ENCODE data around the gene SPDYE1.
A peak's percentile ranks its signal among the peaks of the same experiment; 100 is the strongest.

The SPDYE1 gene

GRCh38 chr7:44044315-44045225 is 46.9 kb downstream of the SPDYE1 start, which contains the start of gene DBNL:
Gene DBNL (plus strand): TSS chr7:44044702. CDS start chr7:44044738, 36 bp downstream.
- peak; percentile 85 for DNase-seq (ENCODE audit: low read depth)

GRCh38 chr7:44045226-44046014 is 47.7 kb downstream of the SPDYE1 start:
- no peak for DNase-seq (ENCODE audit: low read depth)

- no peak for DNase-seq (ENCODE audit: low read depth)
These were observed 48.8 kb downstream of the SPDYE1 start for GRCh38 chr7:44046321-44047061.

GRCh38 chr7:44048031-44048795 is 50.5 kb downstream of the SPDYE1 start:
- DNase-seq (ENCODE audit: low read depth): no peak

- DNase-seq (ENCODE audit: low read depth): no peak
These were observed 52.6 kb downstream of the SPDYE1 start for GRCh38 chr7:44050121-44050914.

GRCh38 chr7:44050915-44051560 is 53.3 kb downstream of the SPDYE1 start:
- DNase-seq (ENCODE audit: low read depth): no peak

- no peak for DNase-seq (ENCODE audit: low read depth)
These were observed 54.0 kb downstream of the SPDYE1 start for GRCh38 chr7:44051611-44052220.

- no peak for DNase-seq (ENCODE audit: low read depth)
These were observed 55.2 kb downstream of the SPDYE1 start for GRCh38 chr7:44052771-44053365.

GRCh38 chr7:44056681-44057080 is 59.0 kb downstream of the SPDYE1 start:
- DNase-seq (ENCODE audit: low read depth): no peak

- no peak for DNase-seq (ENCODE audit: low read depth)
These were observed 59.6 kb downstream of the SPDYE1 start for GRCh38 chr7:44057181-44057848.

GRCh38 chr7:44057849-44058758 is 60.4 kb downstream of the SPDYE1 start:
- no peak for DNase-seq (ENCODE audit: low read depth)

- no peak for DNase-seq (ENCODE audit: low read depth)
These were observed 61.1 kb downstream of the SPDYE1 start for GRCh38 chr7:44058759-44059218.

GRCh38 chr7:44059219-44060090 is 61.8 kb downstream of the SPDYE1 start:
- no peak for DNase-seq (ENCODE audit: low read depth)
